ENCODE data around the gene TEX54. TPM values are rescaled to one million over a fixed set of nuclear protein-coding genes. Genes with fewer than 3 reads are reported as not detected.

TEX54 gene
- total and polyA plus RNA-seq, 2 of the 13 experiments (the other 11 are each of a cell fraction or from before 2014, with no cell fraction given), result not detected

DNA sequence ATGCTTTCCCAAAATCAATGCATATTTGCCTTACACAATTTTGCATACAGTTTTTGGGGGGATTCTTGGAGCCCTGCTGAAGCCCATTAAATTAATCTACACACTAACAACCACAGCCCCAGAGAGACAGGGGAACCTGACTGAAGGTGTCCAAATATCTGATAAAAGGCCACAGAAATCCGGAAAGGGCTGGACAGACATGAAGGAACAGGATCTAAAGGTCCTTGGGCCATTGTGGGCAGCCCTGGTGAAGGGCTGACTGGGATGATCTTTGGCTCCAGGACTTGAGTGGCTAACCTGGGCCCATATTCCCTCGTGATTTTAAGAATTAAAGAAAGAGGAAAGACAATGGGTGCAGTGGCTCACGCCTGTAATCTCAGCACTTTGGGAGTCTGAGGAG, 13.5 kb upstream of the TEX54 start:
- no peaks in the 10 kb centered on the region for H4K20me1 ChIP-seq (ENCODE audit: insufficient read depth, low read length)
- H3K27ac ChIP-seq (ENCODE audit: extremely low read length, insufficient read depth, low read length), result peak overlapping the region; percentile 48
- 0 out of 2 replicates have a peak overlapping the region, but pooled peaks have one; percentile 8 for H3K9ac ChIP-seq (ENCODE audit: insufficient read depth, low read depth, low read length)
- H3K79me2 ChIP-seq (ENCODE audit: insufficient read depth, low read length), result no peaks in the 10 kb centered on the region
- H2AFZ ChIP-seq (ENCODE audit: low read length), result no peak overlapping the region
- H3K4me3 ChIP-seq (replicated peaks in 1 of 3; ENCODE audit: insufficient read depth in 1 of 3, low read depth in 2 of 3, low read length in 3 of 3), result no peak overlapping the region
- in situ Hi-C loops (cut with HindIII; ENCODE audit: extremely low pct_ligation_motif_present, low pct_unique_long_range_greater_than_20kb) (no loop called here), intact Hi-C loops (cut with micrococcal nuclease; ENCODE audit: unreplicated experiment) (no loop called here)
- ATAC-seq (peak; percentile 5; the same call in 1 of the 3 replicates), FAIRE-seq (no peak), DNase-seq (ENCODE audit: low spot score) (peak; percentile 69)
- H3K9me3 ChIP-seq (ENCODE audit: low read length), result no peaks in the 10 kb centered on the region
- ChIA-PET CTCF (ENCODE audit: low intra/inter-chr PET ratio, low total read pairs) (no interaction called here), POLR2A (interaction anchor here (4.9 kb wide), 1 partner anchor 10 kb away, joined by 51 read pairs; no protein-coding TSS in a partner anchor)
- no peaks in the 10 kb centered on the region for H3K36me3 ChIP-seq (replicated peaks in 1 of 2; ENCODE audit: control insufficient read depth in 1 of 2, insufficient read depth in 2 of 2, low read length in 2 of 2)
- WGBS (ENCODE audit: low lambda C conversion rate), result 25% methylated on average over 3 of the region's 3 CpGs
- no peaks in the 10 kb centered on the region for H3K27me3 ChIP-seq (ENCODE audit: control insufficient read depth in 1 of 2, insufficient read depth in 2 of 2, low read length in 2 of 2)
- H3K4me2 ChIP-seq (ENCODE audit: low read depth, low read length), result peak overlapping the region; percentile 23; the same call in 1 of the 2 replicates
- peaks cover 50% of the 10 kb centered on the region for H3K4me1 ChIP-seq (ENCODE audit: insufficient read depth, low read length)
- BruUV-seq (replicated peaks), result no TSS peak
- peak; percentile 69; the same call in 1 of the 2 replicates for TF ChIP-seq HNF4G (IDR thresholded peaks at IDR 0.05; ENCODE audit: borderline replicate concordance, low read depth, low read length)
- no peak for TF ChIP-seq HNF4G (CRISPR knock-in tag; IDR thresholded peaks at IDR 0.05; ENCODE audit: borderline replicate concordance, low read depth)
- TF ChIP-seq ZSCAN29 (CRISPR knock-in tag; conservative IDR thresholded peaks at IDR 0.05), result no peak; the same call in 1 of the 2 replicates
- TF ChIP-seq, protein P1, sequence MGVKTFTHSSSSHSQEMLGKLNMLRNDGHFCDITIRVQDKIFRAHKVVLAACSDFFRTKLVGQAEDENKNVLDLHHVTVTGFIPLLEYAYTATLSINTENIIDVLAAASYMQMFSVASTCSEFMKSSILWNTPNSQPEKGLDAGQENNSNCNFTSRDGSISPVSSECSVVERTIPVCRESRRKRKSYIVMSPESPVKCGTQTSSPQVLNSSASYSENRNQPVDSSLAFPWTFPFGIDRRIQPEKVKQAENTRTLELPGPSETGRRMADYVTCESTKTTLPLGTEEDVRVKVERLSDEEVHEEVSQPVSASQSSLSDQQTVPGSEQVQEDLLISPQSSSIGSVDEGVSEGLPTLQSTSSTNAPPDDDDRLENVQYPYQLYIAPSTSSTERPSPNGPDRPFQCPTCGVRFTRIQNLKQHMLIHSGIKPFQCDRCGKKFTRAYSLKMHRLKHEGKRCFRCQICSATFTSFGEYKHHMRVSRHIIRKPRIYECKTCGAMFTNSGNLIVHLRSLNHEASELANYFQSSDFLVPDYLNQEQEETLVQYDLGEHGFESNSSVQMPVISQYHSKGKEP (CRISPR knock-in tag; IDR thresholded peaks at IDR 0.05), result no peak
- peak; percentile 58; the same call in 1 of the 2 replicates for TF ChIP-seq CEBPB (IDR thresholded peaks at IDR 0.05; ENCODE audit: borderline replicate concordance, low read depth, low read length)
- TF ChIP-seq NR2F6 (IDR thresholded peaks at IDR 0.05), result no peak
- peak; percentile 20; the same call in 1 of the 2 replicates for TF ChIP-seq NR2F6 (CRISPR knock-in tag; IDR thresholded peaks at IDR 0.05)
- no peak for TF ChIP-seq TAF1 (CRISPR knock-in tag; IDR thresholded peaks at IDR 0.05)
- no peak for TF ChIP-seq FOXO1 (CRISPR knock-in tag; IDR thresholded peaks at IDR 0.05)
- TF ChIP-seq NFATC3 (CRISPR knock-in tag; IDR thresholded peaks at IDR 0.05), result no peak
- no peak for TF ChIP-seq ZNF329 (CRISPR knock-in tag; IDR thresholded peaks at IDR 0.05; ENCODE audit: low read depth)
- TF ChIP-seq, protein P2, sequence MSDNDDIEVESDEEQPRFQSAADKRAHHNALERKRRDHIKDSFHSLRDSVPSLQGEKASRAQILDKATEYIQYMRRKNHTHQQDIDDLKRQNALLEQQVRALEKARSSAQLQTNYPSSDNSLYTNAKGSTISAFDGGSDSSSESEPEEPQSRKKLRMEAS (IDR thresholded peaks at IDR 0.05), result no peak
- TF ChIP-seq POGZ (CRISPR knock-in tag; IDR thresholded peaks at IDR 0.05), result no peak
- TF ChIP-seq PRMT3 (CRISPR knock-in tag; IDR thresholded peaks at IDR 0.05; ENCODE audit: borderline replicate concordance, low read depth), result no peak
- TF ChIP-seq ELF4 (CRISPR knock-in tag; IDR thresholded peaks at IDR 0.05; ENCODE audit: borderline replicate concordance), result no peak
- TF ChIP-seq ZNF773 (CRISPR knock-in tag; IDR thresholded peaks at IDR 0.05; ENCODE audit: borderline replicate concordance), result no peak
- TF ChIP-seq POLR2AphosphoS5 (IDR thresholded peaks at IDR 0.05; ENCODE audit: low read depth, low read length), result no peak
- TF ChIP-seq, protein P3, sequence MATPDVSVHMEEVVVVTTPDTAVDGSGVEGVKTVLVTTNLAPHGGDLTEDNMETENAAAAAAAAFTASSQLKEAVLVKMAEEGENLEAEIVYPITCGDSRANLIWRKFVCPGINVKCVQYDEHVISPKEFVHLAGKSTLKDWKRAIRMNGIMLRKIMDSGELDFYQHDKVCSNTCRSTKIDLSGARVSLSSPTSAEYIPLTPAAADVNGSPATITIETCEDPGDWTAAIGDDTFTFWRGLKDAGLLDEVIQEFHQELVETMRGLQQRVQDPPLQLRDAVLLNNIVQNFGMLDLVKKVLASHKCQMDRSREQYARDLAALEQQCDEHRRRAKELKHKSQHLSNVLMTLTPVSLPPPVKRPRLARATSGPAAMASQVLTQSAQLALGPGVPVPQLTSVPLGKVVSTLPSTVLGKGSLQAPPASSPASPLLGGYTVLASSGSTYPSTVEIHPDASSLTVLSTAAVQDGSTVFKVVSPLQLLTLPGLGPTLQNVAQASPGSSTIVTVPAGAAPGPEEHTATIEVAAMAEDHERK (CRISPR knock-in tag; IDR thresholded peaks at IDR 0.05; ENCODE audit: low read depth), result no peak
- no peak for TF ChIP-seq MYNN (CRISPR knock-in tag; IDR thresholded peaks at IDR 0.05; ENCODE audit: low read depth)
- TF ChIP-seq, protein P4, sequence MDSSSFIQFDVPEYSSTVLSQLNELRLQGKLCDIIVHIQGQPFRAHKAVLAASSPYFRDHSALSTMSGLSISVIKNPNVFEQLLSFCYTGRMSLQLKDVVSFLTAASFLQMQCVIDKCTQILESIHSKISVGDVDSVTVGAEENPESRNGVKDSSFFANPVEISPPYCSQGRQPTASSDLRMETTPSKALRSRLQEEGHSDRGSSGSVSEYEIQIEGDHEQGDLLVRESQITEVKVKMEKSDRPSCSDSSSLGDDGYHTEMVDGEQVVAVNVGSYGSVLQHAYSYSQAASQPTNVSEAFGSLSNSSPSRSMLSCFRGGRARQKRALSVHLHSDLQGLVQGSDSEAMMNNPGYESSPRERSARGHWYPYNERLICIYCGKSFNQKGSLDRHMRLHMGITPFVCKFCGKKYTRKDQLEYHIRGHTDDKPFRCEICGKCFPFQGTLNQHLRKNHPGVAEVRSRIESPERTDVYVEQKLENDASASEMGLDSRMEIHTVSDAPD (CRISPR knock-in tag; IDR thresholded peaks at IDR 0.05), result no peak
- TF ChIP-seq SAP130 (CRISPR knock-in tag; IDR thresholded peaks at IDR 0.05; ENCODE audit: low read depth), result peak; percentile 39; the same call in 1 of the 2 replicates
- no peak for TF ChIP-seq TGIF2 (CRISPR knock-in tag; IDR thresholded peaks at IDR 0.05)
- TF ChIP-seq ZBTB20 (CRISPR knock-in tag; IDR thresholded peaks at IDR 0.05; ENCODE audit: borderline replicate concordance, low read depth), result no peak
